HK-2 (cell line): ENCODE measurements around the gene TTC12.
"Not testable (repeated sequence)": the region's sequence is repeated elsewhere in the genome, so short reads cannot be mapped to it uniquely, and the experiment has no call there.

Source experiments
- DNase-seq: peaks from one replicate; pipeline ENCODE4 v3.0.0-alpha.2; 2018; ENCODE audit not compliant: unreplicated experiment

TTC12 gene

DNA sequence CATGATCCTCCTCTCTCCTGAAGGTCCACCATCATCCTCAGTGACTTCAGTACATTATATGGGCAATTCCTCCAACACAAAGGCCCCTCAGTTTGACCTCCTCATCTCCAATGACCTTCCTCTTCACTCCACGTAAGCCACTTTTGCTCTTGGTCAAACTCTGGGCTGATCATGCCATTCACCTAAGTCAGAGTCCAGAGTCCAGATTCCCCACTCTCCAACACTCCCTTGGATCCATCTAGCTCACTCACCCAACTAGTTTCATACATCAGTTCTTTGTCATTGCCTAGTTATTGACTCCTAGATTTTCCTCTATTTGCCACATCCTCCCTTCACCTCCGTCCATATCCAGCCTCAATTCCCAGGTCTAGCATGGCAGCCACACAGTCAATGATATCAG is 30.5 kb upstream of the TTC12 start:
- DNase-seq = no peak

DNA sequence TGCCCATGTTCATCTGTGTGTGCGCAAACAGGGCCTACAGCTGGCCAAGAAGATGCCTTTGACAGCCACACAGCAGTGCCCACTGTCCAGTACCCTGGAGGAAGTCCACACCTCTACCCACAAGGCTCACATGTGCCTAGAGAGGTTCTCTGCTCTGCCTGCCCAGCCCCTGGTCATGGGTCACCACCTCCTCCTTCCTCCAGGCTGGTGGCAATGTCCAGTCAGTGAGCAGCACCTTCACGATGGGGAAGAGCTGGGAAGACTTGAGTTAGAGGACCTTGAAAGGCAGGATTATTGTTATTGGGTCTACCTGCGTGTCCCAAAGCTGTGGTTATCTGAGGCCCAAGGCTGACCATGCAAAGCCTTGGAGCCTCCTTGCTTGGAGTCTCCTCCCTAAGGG is 28.4 kb upstream of the TTC12 start:
- DNase-seq = no peak

DNA sequence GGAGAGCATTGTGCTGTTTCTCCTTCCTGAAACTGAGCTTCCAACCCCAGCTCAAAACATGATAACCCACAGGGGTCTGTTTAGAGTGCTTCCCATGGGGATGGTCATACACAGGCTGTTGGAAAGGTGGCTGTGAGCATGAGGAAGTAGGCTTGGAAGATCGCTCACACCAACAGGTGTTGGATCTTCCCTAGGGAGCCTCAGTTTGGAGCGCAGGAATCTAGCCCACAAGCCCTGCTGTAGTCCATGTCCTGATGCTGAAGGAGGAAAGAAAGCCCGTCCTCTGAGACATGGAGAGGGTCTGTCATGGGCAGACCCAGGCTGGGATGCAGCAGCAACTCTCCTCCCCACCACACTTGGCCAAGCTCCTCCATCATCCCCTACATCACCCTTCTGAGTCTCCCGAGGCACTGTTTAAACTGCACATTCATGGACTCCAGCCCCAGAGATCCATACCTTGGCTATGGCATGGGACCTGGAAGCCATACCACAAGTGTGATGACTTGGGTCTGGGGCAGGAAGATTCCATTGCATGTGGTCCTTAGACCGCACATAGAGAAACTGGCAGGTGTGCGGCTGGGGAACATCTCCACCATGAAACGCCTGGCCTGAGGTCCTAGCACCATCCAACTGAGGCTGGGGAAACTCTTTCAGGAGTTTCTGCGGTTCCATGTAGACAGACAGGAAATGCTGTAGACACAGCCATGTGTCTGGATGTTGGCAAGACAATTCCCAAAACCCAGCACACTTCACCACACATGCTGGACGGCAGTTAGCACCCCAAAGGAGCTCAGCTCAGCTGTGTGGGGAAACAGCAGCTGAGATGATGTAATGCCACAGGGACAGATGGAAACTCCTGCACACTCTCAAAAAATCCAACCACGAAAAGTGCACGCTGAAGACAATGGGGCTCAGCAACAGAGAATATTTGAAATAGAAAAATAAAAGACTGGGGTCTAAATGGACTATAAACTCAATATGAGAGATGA is 27.6 kb upstream of the TTC12 start:
- no peak for DNase-seq

DNA sequence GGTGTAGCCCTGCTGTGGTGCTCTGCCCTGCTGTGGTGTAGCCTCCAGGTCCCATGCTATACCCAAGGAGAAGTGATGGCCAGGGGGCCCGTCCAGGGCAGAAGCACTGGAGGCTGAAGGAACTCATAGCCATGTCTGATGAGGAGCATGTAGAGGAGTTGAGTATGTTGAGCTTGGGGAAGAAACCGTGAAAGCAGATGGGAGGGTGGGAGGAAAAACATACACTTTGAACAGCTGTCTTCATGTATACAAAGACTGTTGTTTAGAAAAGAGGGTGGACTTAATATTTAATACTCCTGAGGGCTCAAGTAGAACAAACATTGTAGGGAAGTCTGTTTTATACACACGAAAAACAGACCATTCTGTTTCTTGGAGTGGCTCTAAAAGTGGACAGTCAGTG is 26.6 kb upstream of the TTC12 start:
- DNase-seq = no peak

DNA sequence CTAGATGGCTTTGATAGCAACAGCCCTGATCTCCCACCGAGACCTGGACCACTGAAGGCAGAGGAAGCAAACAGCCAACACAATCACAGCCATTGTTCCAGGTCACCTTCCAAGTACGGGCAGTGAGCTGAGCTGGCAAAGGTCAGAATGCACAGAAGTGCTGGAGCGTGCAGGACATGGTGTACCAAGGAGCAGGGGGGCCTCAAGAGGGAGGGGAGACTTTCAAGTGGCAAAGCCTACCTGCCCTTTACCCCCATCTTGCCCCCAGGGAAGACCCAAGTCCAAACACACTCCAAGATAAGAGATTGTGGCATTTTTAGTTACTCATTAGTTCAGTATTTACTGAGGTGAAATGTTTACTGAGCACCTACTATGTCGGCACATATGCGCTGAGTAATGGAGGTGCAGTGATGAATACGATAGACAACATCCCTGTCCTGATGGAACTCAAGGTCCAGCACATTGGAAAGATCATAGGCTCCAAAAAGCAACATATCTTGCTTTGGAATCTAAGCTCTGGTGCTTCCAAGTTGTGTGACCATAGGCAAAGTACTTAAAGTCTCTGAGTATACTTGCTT is 26.0 kb upstream of the TTC12 start:
- no peak for DNase-seq

DNA sequence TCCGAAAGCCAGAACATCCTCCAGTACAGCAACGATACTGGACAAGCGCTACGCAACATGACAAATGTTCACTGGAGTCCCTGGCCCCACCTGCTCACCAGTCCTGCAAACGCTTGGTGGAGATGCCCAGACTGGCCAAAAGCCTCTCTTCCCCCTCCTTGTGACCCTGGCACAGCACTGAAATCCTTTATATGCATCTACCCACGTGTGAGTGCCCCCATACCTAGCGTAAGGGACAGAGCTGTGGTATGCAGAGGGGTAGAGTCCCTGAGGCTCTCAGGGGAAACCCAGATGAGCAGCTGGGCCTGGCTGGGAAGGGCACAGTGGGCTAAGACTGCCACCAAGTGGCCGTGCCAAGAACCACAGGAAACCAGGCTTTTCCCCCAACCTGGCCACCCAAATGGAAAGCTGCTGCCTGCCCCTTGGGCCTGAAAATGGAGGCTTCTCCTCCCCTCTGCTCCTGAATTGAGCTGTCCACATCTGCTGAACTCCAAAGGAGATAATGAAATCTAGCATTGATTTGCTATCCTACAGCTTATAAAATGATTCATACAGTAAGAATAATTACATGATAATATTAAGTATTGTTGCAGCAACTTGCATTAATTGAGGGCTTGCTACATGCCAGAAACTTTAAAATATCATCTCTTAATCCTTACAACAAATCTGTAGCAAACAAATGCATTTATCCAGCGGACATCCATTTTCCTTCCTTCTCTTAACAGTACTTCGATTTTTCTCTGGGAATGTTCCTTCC is 24.8 kb upstream of the TTC12 start:
- DNase-seq = peak; percentile 50

DNA sequence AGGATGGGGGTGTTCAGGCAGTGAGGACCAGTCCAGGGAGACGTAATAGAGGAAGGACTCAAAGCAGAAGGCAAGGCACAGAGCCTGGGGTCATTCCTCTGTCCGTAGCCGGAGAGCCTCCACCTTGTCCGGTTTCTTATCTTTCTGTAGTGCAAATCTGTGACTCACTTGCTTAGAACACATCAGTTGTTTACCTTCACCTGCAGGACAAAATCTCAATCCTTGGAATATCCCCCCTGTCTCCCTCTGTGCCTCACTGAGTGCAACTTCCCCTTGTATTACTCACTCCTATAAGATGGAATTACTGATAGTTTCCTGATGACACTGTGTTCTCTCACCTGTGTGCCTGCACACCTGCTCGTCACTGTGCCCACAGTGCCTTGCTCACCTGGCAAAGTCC is 20.4 kb upstream of the TTC12 start:
- no peak for DNase-seq

DNA sequence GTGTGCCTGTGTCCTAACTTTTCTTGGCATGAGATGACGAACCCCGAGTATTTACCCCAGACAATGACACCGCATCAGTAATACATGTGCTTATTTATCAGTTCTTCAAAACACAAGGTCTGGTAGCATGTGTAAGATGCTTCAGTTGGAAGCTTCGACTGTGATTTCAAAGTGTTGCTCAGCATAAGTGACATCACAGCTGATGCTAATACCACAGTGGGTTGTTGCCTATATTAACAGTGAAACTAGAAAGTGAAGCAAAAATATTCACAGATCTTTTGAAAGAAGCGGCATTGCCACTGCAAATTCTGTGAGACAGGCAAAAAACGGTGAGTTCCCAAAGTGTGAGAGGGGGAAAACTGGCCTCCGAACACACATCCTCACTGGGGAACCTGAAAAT is 18.4 kb upstream of the TTC12 start:
- DNase-seq = no peak

DNA sequence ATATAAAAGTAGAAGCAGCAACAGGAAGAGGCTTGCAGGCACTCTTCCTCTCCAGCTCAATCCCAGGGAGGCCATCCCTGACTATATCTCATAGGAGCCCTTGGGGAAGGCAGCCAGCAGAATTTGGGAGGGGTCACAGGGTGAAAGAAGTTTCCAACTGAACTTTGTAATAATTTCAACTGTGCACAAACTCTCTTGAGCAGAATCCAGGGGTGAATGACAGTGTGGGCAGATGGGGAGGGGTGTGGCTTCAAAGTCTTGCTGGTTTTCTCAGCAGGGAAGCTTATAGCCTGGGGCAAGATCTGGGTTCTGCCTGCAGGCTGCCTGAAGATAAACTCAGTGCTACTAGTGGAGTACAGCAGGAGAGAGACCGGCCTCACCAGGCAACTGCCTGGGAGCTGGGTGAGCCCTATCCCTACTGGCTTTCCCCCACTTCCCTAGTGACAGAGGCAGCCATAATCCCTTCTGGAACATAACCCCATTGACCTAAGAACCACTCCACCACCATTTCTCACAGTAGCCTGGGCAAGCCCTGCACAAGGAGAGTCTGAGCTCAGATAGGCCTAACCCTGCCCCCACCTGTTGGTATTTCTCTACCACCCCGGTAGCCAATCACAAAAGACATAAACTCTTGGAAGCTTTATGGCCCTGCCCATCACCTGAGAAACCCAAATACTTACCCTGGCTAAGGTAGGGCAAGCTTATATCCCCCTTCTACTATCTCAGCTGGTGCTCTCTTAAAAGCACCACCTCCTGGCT is 17.8 kb upstream of the TTC12 start:
- no peak for DNase-seq

DNA sequence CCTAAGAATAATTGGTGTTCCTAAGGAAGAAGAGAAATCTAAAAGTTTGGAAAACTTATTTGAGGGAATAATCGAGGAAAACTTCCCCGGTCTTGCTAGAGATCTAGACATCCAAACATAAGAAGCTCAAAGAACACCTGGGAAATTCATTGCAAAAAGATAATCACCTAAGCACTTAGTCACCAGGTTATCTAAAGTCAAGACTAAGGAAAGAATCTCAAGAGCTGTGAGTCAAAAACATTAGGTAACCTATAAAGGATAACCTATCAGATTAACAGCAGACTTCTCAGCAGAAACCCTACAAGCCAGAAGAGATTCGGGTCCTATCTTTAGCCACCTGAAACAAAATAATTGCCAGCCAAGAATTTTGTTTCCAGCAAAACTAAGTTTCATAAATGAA is 15.9 kb upstream of the TTC12 start:
- not testable (repeated sequence) for DNase-seq

DNA sequence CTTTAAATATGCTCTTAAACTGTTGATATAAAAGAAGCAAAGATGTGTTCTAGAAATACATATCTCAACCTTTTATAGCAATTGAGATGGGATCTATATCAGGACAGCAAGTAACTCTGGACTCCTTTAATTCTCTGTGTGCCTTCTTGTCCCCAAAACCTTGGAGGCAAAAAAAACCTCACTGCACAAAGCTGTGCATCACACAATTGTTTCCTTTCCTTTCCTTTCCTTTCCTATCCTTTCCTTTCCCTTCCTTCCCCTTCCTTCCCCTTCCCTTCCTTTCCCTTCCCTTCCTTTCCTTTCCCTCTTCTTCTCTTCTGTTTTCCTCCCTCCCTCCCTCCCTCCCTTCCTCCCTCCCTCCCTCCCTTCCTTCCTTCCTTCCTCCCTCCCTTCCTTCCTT is 9.5 kb upstream of the TTC12 start:
- DNase-seq = no peak

DNA sequence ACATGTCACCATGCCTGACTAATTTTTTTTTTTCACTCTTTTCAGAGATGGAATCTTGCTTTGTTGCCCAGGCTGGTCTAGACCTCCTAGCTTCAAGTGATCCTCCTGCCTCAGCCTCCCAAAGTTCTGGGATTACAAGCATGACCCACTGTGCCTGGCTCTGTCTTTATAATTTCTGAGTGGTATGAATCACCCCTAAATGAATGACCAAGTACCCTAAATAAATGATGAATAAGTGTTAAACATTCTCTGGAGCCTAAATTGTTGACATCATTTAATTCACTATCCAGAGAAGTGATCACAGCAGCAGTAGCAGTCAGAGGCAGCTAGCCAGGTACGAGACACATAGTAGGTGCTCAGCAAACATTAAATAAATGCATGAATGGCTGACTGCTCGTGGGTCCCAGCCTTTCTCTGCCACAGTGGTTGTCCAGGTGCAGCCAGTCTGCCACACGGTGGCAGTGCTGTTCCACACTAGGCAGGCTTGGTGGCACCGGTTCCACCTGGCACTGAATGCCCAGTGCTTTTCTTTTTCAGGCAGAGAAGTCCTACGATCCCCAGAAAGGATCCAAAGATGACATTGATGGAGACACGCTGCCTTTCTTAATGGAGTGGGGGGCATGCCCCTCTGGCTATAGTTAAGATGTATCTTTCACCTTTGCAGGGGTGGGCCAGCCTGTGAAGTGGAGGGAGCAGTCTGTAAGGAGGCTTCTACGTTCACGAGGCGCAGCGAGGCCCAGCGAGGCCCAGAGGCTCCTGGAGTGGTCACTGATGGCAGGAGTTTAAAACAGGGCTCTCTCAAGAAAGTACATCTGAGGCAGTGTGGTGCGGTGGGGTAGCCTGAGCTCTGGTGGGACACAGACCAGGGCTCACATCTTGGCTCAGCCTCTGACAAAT is 8.7 kb upstream of the TTC12 start:
- DNase-seq = peak; percentile 55

DNA sequence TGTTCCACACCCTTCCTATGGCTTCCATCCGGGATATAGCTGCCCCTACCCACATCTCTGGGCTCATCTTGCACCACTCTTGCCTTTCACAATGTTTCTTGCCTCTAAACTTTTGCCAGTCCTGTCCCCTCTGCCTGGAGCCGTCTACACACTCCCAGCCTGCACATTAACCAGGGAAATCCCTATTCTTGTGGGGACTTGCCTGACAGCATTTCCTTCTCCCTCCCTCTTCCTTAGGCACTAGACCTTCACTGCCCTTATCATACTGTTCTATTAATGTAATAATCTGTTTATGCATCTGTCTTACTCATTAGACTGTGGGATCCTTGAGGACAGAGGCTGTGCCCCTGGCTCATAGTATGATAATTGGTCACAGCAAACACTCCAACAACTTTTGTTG is 5.8 kb upstream of the TTC12 start:
- no peak for DNase-seq

DNA sequence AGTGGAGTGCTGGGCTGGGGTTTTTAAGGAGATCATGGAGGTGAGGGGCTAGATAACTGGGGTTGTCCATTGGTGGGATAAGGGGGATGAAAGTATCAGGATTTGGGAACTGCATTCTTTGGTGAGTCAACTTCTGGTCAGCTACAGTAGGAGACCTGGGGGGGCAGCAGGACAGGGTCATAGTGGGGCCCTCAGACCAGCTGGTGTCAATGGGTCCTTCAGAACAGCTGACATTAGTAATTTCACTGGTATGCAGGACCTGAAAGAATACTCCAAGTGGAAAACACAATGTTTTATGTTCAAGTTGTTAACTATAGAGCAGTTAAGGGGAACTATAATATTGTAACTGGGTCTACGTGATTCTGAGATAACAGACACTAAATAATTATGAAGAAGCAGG is 2.8 kb upstream of the TTC12 start:
- DNase-seq = no peak

DNA sequence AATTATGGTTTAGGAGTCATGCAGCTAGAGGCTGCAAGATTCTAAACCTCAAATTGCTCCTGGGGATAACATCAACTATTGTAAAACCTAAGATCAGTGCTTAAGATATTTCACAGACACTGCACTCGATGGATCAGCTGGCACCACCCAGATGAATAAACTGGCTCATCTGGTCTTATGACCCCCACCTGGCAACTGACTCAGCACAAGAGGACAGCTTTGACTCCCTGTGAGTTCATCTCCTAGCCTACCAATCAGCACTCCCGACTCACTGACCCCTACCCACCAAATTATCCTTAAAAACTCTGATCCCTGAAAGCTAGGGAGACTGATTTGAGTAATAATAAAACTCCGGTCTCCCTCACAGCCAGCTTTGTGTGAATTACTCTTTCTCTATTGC is 782 bp upstream of the TTC12 start:
- DNase-seq = peak; percentile 7

DNA sequence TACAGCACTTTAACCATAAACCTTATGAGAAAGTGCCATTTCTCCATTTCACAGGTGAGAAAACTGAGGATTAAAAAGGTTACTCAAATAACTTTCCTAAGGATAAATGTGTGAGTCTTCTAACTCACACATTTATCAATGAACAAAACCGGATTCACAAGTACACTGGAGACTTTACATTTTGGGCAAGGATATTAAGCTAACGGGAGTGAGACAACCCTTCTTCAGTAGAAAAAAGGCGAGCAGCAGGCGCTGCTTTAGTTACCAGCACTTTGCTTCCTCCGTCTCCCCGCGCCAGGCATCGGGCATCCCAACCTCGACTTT is 356 bp upstream of the TTC12 start:
- no peak for DNase-seq

DNA sequence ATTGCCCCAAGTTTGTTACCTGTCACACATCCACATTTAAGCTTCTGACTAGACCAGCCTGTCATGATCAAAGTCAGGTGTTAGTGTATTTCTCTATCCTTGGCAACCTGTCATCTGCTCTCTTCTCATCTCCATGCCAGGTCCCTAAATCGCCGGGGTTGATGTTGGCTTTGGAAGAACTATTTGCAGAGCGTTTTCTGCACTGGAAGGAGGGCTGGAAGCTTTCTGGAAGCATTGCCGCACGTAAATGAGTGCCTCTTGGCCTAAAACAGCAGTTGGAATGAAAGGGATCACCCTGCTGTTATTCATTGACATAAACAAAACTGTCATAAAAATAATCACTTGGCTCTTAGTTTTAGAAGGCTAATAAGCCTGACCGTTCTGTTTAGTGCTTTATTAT is 1.4 kb downstream of the TTC12 start:
- DNase-seq = no peak

DNA sequence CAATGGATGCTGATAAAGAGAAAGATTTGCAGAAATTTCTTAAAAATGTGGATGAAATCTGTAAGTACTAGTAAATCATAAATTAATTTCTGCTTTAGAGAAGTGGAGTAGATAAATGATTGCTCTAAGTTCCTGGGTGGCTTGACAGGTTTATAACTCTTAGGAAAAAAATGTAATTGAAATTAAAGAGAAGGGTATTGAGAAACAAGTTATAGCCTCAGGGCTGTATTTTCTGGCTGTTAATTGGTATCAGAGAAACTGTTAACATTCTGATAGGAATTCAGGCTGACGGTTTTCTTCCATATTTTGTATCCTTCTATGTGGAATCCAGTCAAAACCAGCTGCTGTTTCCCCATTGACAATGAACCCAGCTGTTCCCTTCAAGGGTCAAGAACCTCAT is 1.9 kb downstream of the TTC12 start:
- DNase-seq = no peak

DNA sequence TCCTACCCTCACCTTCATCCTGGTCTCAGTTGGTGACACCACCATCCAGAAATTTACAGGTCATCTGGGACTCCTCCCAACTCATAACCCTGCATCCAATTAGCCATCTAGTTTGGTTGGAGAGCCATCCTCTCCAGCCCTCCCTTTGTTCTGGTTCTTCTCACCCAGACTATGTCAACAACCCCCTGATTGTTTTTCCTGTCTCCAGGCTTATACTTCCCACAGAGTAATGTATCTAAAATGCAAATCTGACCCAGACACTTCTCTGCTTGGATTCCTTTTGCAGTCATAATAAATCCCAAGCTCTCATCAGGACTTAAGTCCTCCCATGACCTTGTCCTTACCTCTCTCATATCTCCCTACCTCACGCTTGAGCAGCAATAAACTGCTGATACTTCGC is 3.0 kb downstream of the TTC12 start:
- DNase-seq = no peak

DNA sequence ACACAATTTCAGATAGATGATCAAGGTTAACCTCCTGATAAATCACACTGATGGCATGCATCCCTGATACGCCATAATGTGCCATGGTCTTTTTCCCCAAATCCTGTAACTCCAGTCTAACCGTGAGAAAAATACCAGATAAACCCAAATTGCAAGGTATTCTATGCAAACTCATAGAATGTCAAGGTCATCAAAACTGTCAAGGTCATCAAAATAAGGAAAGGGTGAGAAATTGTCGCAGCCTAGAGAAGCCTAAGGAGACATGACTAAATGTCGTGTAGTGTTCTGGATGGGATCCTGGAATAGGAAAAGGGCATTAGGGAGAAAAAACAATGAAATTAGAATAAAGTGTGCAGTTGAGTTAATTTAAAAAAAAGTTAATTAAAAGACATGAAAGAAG is 4.7 kb downstream of the TTC12 start:
- no peak for DNase-seq

DNA sequence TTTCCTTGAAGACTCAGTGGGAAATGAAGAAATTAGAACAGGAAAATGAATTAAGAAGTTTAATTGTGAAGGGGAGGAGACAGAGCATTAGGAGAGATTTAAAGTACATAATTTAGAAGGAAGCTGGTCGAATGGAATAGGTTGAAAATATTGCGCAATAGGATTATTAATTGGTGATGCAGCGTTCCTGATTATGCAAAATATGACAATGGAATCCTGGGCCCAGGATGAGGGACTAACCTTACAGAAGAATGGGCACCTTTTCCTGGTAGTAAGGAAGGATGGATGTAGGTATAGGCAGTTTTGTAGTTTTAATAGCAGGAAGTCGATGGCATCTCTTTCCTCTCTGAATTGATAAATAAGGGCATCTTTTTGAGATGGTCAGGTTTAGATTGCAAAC is 7.8 kb downstream of the TTC12 start:
- DNase-seq = no peak
